Lower lobe of right lung (tissue), 2 donors: Measurements from ENCODE around the gene SH2D1A. TPM values are rescaled to one million over a fixed set of nuclear protein-coding genes. Genes with fewer than 3 reads are reported as not detected.

Source experiments
- ATAC-seq, 2 donors: fragments of 200-7000 bp; cut with Tn5 transposase; one replicate each; pipeline ENCODE4 v1.9.1; 2020 to 2022; ENCODE audit warnings: mild to moderate bottlenecking in 2 of 2, moderate library complexity in 2 of 2
- DNase-seq: peaks from one replicate; pipeline ENCODE4 v3.0.0-alpha.2; 2020
- H3K27ac ChIP-seq: fragments of 200-600 bp; one replicate; pipeline ENCODE4 v1.8.0; 2022
- H3K27me3 ChIP-seq: fragments of 200-600 bp; one replicate; pipeline ENCODE4 v1.8.0; 2022; ENCODE audit warnings: low read depth
- H3K36me3 ChIP-seq: fragments of 200-600 bp; one replicate; pipeline ENCODE4 v1.8.0; 2022; ENCODE audit warnings: mild to moderate bottlenecking
- H3K4me1 ChIP-seq: fragments of 200-600 bp; one replicate; pipeline ENCODE4 v1.8.0; 2022
- H3K4me3 ChIP-seq: fragments of 200-600 bp; one replicate; pipeline ENCODE4 v1.8.0; 2022; ENCODE audit warnings: mild to moderate bottlenecking
- H3K9me3 ChIP-seq: fragments of 200-600 bp; one replicate; pipeline ENCODE4 v1.8.0; 2022
- intact Hi-C: fragments of 100-400 bp; cut with DNase I; formaldehyde crosslinking; loops from one replicate; pipeline ENCODE4 v1.11.0; 2022
- total RNA-seq: library from RNA; stranded (reverse); fragmentation: NEBNext Ultra II Directional; extraction: Animal tissue kit (Norgen Biotek cat#: 25700); gene quantifications from one replicate; pipeline ENCODE4 v1.2.1, GENCODE V29; 2021
- TF ChIP-seq, protein P1 (sequence below): fragments of 200-600 bp; IDR thresholded peaks from one replicate; pipeline ENCODE4 v1.8.0; 2022; ENCODE audit warnings: antibody characterized with exemption, mild to moderate bottlenecking
- donor health status: DM: no; HTN: yes; CAD: no; lungs with severe emphysema.

The SH2D1A gene
- total RNA-seq, 1 donor from 2014 or later = 1.0 TPM

DNA sequence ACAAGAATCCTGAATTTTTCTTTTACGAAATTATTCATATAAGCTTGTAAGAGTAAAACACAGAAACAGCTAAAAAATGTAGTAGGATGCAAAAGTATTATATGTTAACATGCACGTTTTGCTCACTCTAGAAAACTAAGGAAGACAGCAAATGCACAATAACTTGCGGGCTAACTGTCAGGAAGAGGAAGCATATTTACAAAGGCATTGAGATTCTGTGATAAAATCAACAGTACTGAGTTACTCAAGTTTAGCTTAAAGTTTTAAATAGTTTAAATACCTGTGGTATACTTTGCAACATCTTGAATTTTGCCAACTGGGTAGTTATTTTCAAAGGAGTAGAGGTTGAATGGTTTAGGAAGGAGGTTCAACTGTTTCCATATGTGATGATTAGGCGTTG is 37.0 kb downstream of the SH2D1A start:
- Histone ChIP-seq H3K4me3 (no peak overlapping the region), H3K36me3 (no peaks in the 10 kb centered on the region), H3K4me1 (no peaks in the 10 kb centered on the region), H3K27ac (no peak overlapping the region), H3K9me3 (no peaks in the 10 kb centered on the region), H3K27me3 (no peaks in the 10 kb centered on the region)
- DNase-seq = no peak
- intact Hi-C loops = no loop called here
- ATAC-seq = no peak
- TF ChIP-seq, protein P1, sequence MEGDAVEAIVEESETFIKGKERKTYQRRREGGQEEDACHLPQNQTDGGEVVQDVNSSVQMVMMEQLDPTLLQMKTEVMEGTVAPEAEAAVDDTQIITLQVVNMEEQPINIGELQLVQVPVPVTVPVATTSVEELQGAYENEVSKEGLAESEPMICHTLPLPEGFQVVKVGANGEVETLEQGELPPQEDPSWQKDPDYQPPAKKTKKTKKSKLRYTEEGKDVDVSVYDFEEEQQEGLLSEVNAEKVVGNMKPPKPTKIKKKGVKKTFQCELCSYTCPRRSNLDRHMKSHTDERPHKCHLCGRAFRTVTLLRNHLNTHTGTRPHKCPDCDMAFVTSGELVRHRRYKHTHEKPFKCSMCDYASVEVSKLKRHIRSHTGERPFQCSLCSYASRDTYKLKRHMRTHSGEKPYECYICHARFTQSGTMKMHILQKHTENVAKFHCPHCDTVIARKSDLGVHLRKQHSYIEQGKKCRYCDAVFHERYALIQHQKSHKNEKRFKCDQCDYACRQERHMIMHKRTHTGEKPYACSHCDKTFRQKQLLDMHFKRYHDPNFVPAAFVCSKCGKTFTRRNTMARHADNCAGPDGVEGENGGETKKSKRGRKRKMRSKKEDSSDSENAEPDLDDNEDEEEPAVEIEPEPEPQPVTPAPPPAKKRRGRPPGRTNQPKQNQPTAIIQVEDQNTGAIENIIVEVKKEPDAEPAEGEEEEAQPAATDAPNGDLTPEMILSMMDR = no peak

DNA sequence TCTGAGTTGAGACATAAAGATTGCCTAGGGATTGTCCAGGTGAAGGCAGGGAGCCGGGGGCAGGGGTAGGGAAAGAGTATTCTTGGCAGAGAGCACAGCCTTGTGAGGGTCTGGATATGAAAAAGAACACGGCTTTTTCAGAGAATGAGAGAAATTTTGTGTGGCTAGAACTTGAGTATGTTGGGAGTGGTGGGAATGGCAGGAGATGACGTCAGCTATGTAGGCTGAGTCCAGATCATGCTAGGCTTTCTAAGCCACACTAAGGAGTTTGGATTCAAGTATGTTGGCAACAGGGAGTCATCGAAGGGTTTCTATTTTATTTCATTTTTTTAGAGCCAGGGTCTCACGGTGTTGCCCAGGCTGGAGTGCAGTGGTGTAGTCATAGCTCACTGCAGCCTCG is 40.0 kb downstream of the SH2D1A start:
- ATAC-seq = no peak
- no peak for DNase-seq
- no peaks in the 10 kb centered on the region for H3K4me1 ChIP-seq
- intact Hi-C loops = no loop called here
- H3K27me3 ChIP-seq = no peaks in the 10 kb centered on the region
- no peak overlapping the region for H3K27ac ChIP-seq
- H3K9me3 ChIP-seq = no peaks in the 10 kb centered on the region
- TF ChIP-seq, protein P1 = no peak
- no peaks in the 10 kb centered on the region for H3K36me3 ChIP-seq
- no peak overlapping the region for H3K4me3 ChIP-seq

DNA sequence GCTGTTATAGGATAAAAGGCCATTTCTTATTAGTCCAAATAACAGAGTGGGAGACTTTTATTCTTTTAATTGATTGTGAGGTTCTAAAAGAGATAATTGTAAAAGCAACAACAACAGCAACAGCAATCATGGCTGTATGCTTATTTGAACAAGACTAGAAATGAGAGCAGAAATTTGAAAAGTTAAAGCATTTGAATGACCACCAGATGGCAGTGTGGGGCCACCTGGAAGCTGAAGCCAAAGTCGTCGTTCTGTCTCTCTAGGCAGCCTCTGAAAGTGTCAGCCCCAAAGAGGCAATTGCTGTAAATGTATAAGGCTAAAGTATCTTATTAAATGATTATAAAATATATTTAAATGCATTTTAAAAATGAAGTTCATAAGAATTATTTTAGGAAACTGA is 42.2 kb downstream of the SH2D1A start:
- H3K36me3 ChIP-seq = no peaks in the 10 kb centered on the region
- no peak overlapping the region for H3K4me3 ChIP-seq
- no peaks in the 10 kb centered on the region for H3K4me1 ChIP-seq
- no peaks in the 10 kb centered on the region for H3K9me3 ChIP-seq
- no peaks in the 10 kb centered on the region for H3K27me3 ChIP-seq
- ATAC-seq (peak in 1 of 2 donors; percentile 59), DNase-seq (peak; percentile 42)
- H3K27ac ChIP-seq = no peak overlapping the region
- TF ChIP-seq, protein P1 = peak; percentile 65
- intact Hi-C loops = no loop called here

DNA sequence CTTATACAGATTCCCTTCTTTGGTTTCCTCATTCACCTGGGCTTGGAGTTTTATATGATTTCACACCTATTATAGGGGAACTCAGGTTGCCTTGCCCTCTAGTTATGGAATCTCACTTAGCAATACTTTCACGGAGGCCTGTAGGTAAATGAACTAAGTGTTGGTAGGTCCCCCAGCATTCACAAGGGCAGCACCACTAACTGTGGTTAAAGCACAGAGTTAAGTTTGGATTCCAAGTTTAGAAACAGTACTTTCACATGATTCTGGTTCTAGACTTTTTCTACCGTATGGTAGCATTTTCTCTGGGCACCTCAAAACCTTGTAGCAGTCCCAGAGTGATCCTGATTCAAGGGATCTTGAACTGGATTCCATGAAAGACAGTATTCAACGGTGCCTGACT is 46.4 kb downstream of the SH2D1A start:
- TF ChIP-seq, protein P1 = no peak
- H3K9me3 ChIP-seq = no peaks in the 10 kb centered on the region
- DNase-seq = no peak
- ATAC-seq = no peak
- no peaks in the 10 kb centered on the region for H3K4me1 ChIP-seq
- intact Hi-C loops = no loop called here
- no peaks in the 10 kb centered on the region for H3K27me3 ChIP-seq
- H3K36me3 ChIP-seq = no peaks in the 10 kb centered on the region
- no peak overlapping the region for H3K4me3 ChIP-seq
- no peak overlapping the region for H3K27ac ChIP-seq

DNA sequence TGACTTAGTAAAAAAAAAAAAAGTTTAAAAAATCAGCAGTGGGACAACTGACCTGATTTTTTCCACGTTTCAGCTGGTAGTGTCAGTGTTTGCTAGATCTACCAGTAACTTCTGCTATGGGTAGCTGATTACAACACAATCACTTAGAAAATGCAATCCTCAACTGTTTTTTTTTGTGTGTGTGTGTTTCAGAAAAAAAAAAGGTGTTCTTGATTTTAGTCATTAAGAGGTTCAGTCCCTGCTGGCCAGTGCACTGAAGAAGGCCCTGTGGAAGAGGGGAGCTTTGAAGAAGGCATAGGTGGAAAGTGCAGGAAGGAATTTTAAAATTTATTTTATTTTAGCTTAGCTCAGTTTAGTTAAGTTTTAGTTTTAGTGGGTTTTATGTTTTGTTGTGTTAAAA is 46.9 kb downstream of the SH2D1A start:
- no peaks in the 10 kb centered on the region for H3K36me3 ChIP-seq
- intact Hi-C loops = no loop called here
- no peaks in the 10 kb centered on the region for H3K27me3 ChIP-seq
- H3K9me3 ChIP-seq = no peaks in the 10 kb centered on the region
- H3K27ac ChIP-seq = no peak overlapping the region
- TF ChIP-seq, protein P1 = no peak
- ATAC-seq (no peak), DNase-seq (no peak)
- no peak overlapping the region for H3K4me3 ChIP-seq
- no peaks in the 10 kb centered on the region for H3K4me1 ChIP-seq

DNA sequence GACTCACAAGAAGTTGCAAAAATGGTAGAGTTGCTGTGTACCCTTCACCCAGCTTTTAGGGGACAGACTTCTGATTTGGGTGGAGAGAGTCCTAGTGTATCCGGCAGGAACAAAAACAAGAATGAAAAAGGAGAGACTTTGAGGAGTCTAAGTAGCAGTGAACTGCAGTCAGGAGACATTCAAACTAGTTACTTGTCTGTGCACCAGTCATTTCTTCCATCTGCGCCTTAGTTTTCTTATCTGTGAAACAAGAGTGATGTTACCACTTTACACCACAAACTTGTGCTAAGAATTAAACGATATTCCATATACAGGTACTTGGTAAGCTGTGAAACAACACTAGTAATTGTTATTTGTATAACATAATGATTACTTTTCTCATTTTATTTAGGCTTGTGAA is 47.3 kb downstream of the SH2D1A start:
- H3K27ac ChIP-seq = no peak overlapping the region
- H3K4me3 ChIP-seq = no peak overlapping the region
- no peaks in the 10 kb centered on the region for H3K36me3 ChIP-seq
- H3K4me1 ChIP-seq = no peaks in the 10 kb centered on the region
- no peaks in the 10 kb centered on the region for H3K9me3 ChIP-seq
- H3K27me3 ChIP-seq = no peaks in the 10 kb centered on the region
- ATAC-seq (no peak), DNase-seq (no peak)
- TF ChIP-seq, protein P1 = no peak
- intact Hi-C loops = no loop called here
